Bronchial epithelial cell (primary cell): ENCODE data around the gene ASPG. TPM values are rescaled to one million over a fixed set of nuclear protein-coding genes. Genes with fewer than 3 reads are reported as not detected.

Experiments
- DNase-seq: peaks from one replicate; pipeline ENCODE4 v3.0.0-alpha.2; 2010; ENCODE audit warnings: low read depth
- FAIRE-seq: peaks from 2 replicates; lab custom pipeline; 2011; peaks lifted over from hg19 to GRCh38; lab: Jason Lieb, UNC
- H3K27me3 ChIP-seq: 2 replicates; pipeline ENCODE4 v1.5.1; 2011; ENCODE audit warnings: low read length; ENCODE audit not compliant: control insufficient read depth, insufficient read depth
- H3K36me3 ChIP-seq: 2 replicates; pipeline ENCODE4 v1.5.1; 2011; ENCODE audit warnings: low read length; ENCODE audit not compliant: control insufficient read depth, insufficient read depth
- H3K4me3 ChIP-seq: 2 replicates; pipeline ENCODE4 v1.5.1; 2011; ENCODE audit warnings: mild to moderate bottlenecking, low read depth, low read length, control low read depth
- total RNA-seq: library from RNA; depleted of rRNA; stranded (reverse); fragments of >200 nt; gene quantifications from 2 replicates; pipeline ENCODE4 v1.2.1, GENCODE V29; 2014
- TF ChIP-seq, protein P1 (sequence below): IDR thresholded peaks from 2 replicates; pipeline ENCODE4 v1.5.1; 2011; ENCODE audit warnings: mild to moderate bottlenecking, moderate library complexity, low read length, control low read depth, inconsistent platforms; ENCODE audit not compliant: insufficient read depth, severe bottlenecking

ASPG gene
- total RNA-seq, 1 donor from 2014 or later = 0.53 TPM

DNA sequence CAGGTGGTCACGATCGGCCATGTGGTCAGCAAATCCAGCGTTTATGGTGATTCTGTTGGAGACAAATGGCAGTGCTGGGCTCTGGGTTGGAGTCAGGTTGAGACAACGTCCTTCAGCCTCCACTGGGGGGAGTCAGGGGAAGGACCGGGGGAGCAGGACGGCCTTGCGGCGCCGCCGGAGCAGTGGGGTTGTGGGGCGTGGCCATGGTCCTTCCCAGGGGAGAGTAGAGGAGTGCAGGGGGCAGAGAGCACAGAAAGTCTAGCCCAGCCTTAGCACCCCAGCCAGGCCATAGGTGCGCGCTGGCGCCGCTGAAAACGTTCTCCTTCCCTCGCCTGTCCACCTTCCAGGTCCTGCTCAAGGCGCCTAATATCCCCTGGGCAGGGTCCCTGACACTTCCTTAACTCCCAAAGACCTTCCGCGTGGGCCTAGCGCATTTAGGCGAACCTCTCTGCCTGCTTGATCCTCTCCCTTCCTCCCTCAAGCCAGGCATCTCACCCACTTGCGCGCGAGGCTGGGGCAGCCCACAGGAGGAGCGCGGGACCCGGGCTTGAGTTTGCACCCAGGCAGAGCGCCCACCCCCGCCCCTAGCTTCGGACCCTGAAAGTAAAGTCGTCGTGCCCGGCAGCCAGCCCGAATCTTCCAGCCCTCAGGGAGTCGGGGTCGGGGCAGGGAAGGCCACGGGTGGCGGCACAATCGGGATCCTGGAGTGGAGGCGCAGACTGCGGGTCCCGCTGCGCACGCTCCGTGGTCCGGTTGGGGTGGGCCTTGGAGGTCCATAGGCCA, 49.8 kb downstream of the ASPG start:
- peak; percentile 6 for DNase-seq
- TF ChIP-seq, protein P1, sequence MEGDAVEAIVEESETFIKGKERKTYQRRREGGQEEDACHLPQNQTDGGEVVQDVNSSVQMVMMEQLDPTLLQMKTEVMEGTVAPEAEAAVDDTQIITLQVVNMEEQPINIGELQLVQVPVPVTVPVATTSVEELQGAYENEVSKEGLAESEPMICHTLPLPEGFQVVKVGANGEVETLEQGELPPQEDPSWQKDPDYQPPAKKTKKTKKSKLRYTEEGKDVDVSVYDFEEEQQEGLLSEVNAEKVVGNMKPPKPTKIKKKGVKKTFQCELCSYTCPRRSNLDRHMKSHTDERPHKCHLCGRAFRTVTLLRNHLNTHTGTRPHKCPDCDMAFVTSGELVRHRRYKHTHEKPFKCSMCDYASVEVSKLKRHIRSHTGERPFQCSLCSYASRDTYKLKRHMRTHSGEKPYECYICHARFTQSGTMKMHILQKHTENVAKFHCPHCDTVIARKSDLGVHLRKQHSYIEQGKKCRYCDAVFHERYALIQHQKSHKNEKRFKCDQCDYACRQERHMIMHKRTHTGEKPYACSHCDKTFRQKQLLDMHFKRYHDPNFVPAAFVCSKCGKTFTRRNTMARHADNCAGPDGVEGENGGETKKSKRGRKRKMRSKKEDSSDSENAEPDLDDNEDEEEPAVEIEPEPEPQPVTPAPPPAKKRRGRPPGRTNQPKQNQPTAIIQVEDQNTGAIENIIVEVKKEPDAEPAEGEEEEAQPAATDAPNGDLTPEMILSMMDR = peak; percentile 16
- Histone ChIP-seq H3K27me3 (peaks cover 33% of the 10 kb centered on the region), H3K4me3 (no peak overlapping the region), H3K36me3 (no peaks in the 10 kb centered on the region)
- FAIRE-seq = no peak

DNA sequence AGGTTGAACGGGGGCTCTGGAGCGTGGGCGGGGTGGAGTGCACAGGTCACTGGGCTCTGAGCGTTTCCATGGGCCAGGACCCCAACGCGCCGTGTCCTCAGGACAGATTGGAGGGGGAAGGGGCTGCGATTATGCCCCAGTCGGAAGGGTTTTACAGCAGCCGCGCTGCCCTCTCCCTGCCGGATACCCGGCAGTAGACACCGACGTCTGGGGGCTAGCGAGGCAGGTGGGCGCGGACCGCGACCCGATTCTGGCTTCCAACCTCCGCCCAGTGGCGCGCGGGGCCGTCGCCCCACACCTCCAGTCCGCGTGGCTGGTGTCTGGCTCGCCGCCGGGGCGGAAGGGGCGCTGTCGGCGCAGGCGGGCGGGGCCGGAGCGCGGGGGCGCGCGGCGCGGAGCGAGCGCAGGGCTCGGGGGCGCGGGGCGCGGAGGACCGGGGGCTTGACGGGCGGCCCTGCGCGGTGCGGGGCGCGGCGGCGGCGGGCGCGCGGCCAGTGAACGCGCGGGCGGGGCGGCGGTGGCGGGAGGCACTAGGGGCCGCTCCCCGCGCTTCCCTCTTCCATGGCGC, 50.5 kb downstream of the ASPG start:
- H3K36me3 ChIP-seq = no peaks in the 10 kb centered on the region
- DNase-seq (no peak), FAIRE-seq (no peak)
- H3K27me3 ChIP-seq = peaks cover 33% of the 10 kb centered on the region
- H3K4me3 ChIP-seq = peak overlapping the region; percentile 14
- TF ChIP-seq, protein P1 = no peak

DNA sequence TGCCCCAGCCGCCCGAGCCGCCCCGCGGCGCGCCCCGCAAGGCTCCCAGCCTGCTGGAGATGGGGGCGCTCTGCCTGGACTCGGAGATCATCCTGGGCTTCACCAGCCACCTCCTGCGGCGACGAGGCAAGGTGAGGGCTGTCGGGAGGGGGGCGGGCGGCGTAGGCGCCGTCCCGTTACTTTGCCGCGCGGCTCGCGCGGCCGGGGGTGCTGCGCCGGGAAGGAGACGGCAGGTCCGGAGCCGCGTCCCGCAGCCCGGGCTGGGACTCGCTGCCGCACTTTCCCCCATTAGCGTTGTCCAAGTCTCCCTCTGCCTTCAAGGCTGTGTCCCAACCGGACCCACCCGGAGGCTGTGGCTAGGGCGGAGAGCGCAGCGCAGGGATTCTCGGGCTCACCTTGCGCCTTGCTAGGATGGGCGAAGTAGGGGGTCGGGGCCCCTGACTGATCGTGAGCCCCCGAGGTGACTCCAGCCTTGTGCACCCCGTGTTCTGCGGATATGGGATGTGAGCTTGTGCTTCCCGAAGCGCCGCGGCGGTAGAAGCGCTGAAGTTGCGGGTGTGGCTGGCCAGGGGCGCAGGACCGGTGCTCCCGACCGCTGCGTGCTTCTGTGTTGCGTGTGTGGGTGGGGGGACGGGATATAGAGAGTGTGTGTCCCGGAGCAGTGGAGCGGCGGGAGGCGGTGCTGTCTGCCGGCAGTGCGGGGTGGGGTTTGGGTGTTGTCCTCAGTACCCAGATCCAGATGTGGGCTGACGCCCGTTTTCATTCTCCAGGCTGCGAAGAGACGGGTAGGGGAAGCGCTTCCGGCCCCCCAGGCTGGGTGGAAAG, 51.2 kb downstream of the ASPG start:
- FAIRE-seq = no peak
- no peak for DNase-seq
- peaks cover 33% of the 10 kb centered on the region for H3K27me3 ChIP-seq

DNA sequence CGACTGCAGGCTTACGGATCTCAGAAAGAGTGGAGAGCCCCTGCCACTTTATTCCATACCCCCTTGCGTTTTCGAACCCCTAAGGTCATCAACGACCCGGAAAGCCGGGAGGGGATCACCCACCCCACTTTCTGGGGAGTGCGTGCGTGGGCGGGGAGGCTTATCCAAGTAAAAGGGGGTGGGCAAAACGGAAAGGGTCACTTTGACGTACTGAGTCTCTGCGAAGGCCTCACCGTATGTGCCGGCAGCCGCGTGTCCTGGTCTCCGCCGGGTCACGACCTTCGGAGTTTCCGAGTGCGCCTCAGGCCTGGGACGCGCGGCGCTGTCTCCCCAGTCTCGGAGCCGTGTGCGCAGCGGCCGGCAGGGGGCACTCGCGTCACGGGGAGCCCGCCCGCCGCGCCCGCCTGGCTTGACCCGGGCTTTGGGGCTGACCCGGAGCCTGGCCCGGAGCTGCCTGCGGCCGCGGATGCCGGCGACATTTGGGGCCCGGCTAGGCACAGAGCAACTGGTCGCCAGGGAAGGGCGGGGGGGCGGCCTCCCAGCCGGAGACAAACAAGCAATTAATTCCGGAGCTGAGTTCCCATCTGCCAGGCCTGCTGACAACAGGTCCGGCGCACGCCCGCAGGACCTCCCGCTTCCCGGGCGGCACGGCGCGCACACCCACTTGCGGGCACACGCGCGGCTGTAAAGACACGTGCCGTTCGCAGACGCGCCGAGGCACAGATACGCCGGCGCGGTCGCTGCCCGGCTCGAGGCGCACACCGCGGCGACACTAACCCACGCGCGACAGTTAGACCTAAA, 52.0 kb downstream of the ASPG start:
- Histone ChIP-seq H3K36me3 (no peaks in the 10 kb centered on the region), H3K4me3 (peak overlapping the region; percentile 26), H3K27me3 (peaks cover 33% of the 10 kb centered on the region)
- FAIRE-seq (no peak), DNase-seq (no peak)
- TF ChIP-seq, protein P1 = peak; percentile 75

More for the DNA sequence above, 51.2 kb downstream of the ASPG start:
- H3K36me3 ChIP-seq = no peaks in the 10 kb centered on the region
- peak overlapping the region; percentile 14 for H3K4me3 ChIP-seq
- TF ChIP-seq, protein P1 = no peak

DNA sequence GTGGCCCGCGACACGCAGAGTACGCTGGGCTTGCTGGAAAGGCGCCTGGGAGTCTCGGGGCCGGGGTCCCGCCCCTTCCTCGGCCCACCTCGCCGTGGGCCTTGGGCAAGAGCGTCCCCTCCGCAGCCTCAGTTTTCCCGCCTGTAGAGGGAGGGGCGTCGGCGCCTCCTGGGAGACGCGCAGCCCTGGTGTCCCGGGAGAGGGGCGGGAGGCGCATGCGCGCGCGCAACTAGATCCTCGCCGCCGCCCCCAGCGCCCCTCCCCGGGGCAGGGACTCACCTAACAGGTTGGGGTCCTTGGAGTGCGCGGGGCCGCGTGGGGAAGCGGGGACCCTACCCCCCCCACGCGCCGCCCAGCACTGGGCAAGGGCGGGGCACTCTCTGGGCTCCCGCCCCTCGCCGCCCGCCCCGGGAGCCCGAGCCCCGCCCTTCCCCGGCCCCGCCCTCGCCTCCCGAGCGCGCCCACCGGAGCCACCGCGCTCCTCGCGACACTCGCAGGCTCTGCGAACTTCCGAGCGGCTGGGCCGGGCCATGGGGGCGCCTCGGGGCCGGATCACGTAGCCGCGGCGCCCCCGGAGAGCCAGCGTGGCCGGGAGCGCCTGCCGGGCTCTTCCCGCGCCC, 52.7 kb downstream of the ASPG start, which contains the start of gene KIF26A:
KIF26A (plus strand) TSS at position 490 of the 620 bp plus-strand sequence. CDS start 136 bp downstream, outside the sequence.
- peaks cover 33% of the 10 kb centered on the region for H3K27me3 ChIP-seq
- no peak for FAIRE-seq
- H3K4me3 ChIP-seq = peak within 1 kb of the TSS; percentile 26

More for the DNA sequence above, 52.7 kb downstream of the ASPG start, which contains the start of gene KIF26A:
- no peaks in the 10 kb centered on the region for H3K36me3 ChIP-seq
- no peak for DNase-seq
- TF ChIP-seq, protein P1 = no peak
